GM15510 (cell line): Measurements from ENCODE around the gene PRAMEF10.
"Not testable (repeated sequence)": the region's sequence is repeated elsewhere in the genome, so short reads cannot be mapped to it uniquely, and the experiment has no call there.

ENCODE experiments used
- POLR2A ChIP-seq: IDR thresholded peaks from 3 replicates; pipeline ENCODE4 v1.6.1; 2011; ENCODE audit warnings: borderline replicate concordance; ENCODE audit not compliant: insufficient read length; ENCODE audit errors: extremely low read depth

The PRAMEF10 gene

DNA sequence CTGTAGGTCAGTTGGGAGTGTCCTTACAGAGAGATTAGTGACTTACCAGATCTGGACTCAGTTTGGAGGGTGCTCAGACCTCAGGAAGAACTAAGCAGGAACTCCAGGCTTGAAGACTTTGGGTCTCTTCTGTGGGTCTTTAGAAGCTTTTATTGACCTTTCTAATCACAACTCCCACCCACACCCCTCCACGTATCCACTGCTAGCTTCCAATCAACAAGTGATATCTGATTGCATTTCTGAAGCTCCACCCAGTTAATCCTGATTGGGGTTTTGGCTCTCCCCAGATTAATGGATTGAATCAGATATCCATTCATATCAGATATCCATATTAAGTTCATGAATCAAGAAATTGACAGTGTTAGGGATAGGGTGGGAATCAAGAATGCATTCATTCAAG is at the start of gene PRAMEF10:
TSS of gene PRAMEF10 (minus strand) at position 101 of the 400 bp plus-strand sequence. CDS start 2,423 bp downstream, outside the sequence.
- TF ChIP-seq POLR2A = not testable (repeated sequence)

DNA sequence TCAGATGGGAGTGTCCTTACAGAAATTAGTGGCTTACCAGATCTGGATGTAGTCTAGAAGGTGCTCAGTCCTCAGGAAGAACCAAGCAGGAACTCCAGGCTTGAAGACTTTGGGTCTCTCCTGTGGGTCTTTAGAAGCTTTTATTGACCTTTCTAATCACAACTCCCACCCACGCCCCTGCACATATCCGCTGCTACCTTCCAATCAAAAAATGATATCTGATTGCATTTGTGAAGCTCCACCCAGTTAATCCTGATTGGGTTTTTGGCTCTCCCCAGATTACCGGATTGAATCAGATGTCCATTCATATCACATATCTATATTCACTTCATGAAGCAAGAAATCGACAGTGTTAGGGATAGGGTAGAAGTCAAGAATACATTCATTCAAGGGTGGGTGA is 49.4 kb upstream of the PRAMEF10 start, which contains the start of gene PRAMEF6:
TSS of gene PRAMEF6 (minus strand) at position 101 of the 400 bp plus-strand sequence. CDS start 5,062 bp downstream, outside the sequence.
- not testable (repeated sequence) for TF ChIP-seq POLR2A

- not testable (repeated sequence) for TF ChIP-seq POLR2A
Observed at GRCh38 chr1:12916310-12916709, 18.2 kb upstream of the PRAMEF10 start, which contains the start of gene PRAMEF7. TSS of gene PRAMEF7 (plus strand) at chr1:12916610. CDS start at chr1:12917693, 1,083 bp downstream.

DNA sequence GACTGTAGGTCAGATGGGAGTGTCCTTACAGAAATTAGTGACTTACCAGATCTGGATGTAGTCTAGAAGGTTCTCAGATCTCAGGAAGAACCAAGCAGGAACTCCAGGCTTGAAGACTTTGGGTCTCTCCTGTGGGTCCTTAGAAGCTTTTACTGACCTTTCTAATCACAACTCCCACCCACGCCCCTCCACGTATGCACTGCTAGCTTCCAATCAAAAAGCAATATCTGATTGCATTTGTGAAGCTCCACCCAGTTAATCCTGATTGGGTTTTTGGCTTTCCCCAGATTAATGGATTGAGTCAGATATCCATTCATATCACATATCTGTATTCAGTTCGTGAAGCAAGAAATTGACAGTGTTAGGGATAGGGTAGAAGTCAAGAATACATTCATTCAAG is 12.0 kb downstream of the PRAMEF10 start, which contains the start of gene PRAMEF4:
TSS of gene PRAMEF4 (minus strand) at position 101 of the 400 bp plus-strand sequence. CDS start 2,807 bp downstream, outside the sequence.
- not testable (repeated sequence) for TF ChIP-seq POLR2A

DNA sequence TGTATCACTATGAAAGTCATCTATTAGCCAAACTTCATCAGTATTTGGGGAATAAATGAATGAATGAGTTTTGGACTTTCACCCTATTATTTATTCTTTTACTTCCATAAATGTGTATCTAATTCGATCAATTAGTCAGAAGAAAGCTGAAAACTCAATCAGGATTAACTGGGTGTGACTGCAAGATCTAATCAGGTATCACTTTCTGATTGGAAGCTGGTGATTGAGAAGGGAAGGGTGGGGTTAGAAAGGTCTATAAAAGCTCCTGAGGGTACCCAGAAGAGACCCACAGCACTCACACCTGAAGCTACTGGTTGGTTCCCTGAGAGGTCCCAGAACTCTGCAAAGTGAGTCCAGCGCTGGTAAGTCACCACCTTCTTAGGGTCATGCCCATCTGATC is 41.3 kb downstream of the PRAMEF10 start, which contains the start of gene PRAMEF2:
TSS of gene PRAMEF2 (plus strand) at position 301 of the 400 bp plus-strand sequence. CDS start 1,924 bp downstream, outside the sequence.
- TF ChIP-seq POLR2A = not testable (repeated sequence)

DNA sequence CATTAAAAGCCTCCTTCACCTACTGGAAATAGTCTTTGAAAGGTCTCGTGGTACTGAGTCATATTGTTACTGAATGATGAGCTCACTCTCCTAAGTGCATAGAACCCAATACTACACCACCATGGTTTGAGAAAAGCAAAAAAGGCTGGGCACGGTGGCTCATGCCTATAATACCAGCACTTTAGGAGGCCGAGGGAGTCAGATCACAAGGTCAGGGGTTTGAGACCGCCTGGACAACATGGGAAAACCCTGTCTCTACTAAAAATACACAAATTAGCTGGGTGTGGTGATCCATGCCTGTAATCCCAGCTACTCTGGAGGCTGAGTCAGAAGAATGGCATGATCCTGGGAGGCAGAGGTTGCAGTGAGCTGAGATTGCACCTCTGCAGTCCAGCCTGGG is 46.3 kb downstream of the PRAMEF10 start:
- no peak for TF ChIP-seq POLR2A

GRCh38 chr1:12848620-12849019 is 49.5 kb downstream of the PRAMEF10 start, which contains the start of gene HNRNPCL1:
TSS of gene HNRNPCL1 (minus strand) at chr1:12848720. CDS start at chr1:12848289, 431 bp downstream.
- not testable (repeated sequence) for TF ChIP-seq POLR2A
